Panc1 (cell line): Measurements from ENCODE around the gene IL20RA. TPM values are rescaled to one million over a fixed set of nuclear protein-coding genes. Genes with fewer than 3 reads are reported as not detected.
A peak's percentile ranks its signal among the peaks of the same experiment; 100 is the strongest.

Source experiments
- ATAC-seq: fragments of 200-7000 bp; cut with Tn5 transposase; 2 replicates; pipeline ENCODE4 v1.9.1; 2020; ENCODE audit warnings: mild to moderate bottlenecking, moderate library complexity
- BruUV-seq: library from RNA; stranded (reverse); fragments of 400-500 nt; replicated peaks from 2 replicates; lab custom pipeline; 2021; lab: Mats Ljungman, UMichigan
- CTCF ChIA-PET: fragments of 300-600 bp; sonication (Branson Sonifier 250); formaldehyde crosslinking; loops from one replicate; lab custom pipeline; 2022; ENCODE audit warnings: antibody characterized with exemption; lab: Charles Lee
- POLR2A ChIA-PET: fragments of 300-600 bp; sonication (Branson Sonifier 250); formaldehyde crosslinking; loops from one replicate; lab custom pipeline; 2022; ENCODE audit warnings: antibody characterized with exemption; lab: Charles Lee
- DNase-seq: peaks from one replicate; pipeline ENCODE4 v3.0.0-alpha.2; 2010; ENCODE audit warnings: low read depth, low spot score
- H3K27ac ChIP-seq: 2 replicates; pipeline ENCODE4 v1.5.1; 2011; ENCODE audit warnings: mild to moderate bottlenecking, low read length, inconsistent platforms
- H3K27me3 ChIP-seq: fragments of 200-500 bp; sonication (Bioruptor generic); 2 replicates; pipeline ENCODE4 v1.6.0; 2014; ENCODE audit warnings: low read length, inconsistent platforms; ENCODE audit not compliant: control insufficient read depth, insufficient read depth
- H3K36me3 ChIP-seq: fragments of 200-500 bp; sonication (Bioruptor generic); 2 replicates; pipeline ENCODE4 v1.5.1; 2014; ENCODE audit warnings: inconsistent platforms, mild to moderate bottlenecking, low read length, moderate library complexity; ENCODE audit not compliant: control insufficient read depth, insufficient read depth
- H3K4me1 ChIP-seq: 2 replicates; pipeline ENCODE4 v1.5.1; 2011; ENCODE audit warnings: inconsistent platforms, mild to moderate bottlenecking, low read length, moderate library complexity; ENCODE audit not compliant: control insufficient read depth, insufficient read depth
- H3K4me3 ChIP-seq, 2 experiments: 2 replicates each; pipeline ENCODE4 v1.5.1; 2011 to 2012; ENCODE audit warnings: low read depth in 2 of 2, low read length in 2 of 2, mild to moderate bottlenecking in 2 of 2, inconsistent platforms in 1 of 2, moderate library complexity in 1 of 2
- H3K9me3 ChIP-seq: fragments of 200-500 bp; sonication (Bioruptor generic); 2 replicates; pipeline ENCODE4 v1.5.1; 2014; ENCODE audit warnings: low read depth, mild to moderate bottlenecking, inconsistent platforms, low read length, moderate library complexity; ENCODE audit not compliant: control insufficient read depth, insufficient read depth
- POLR2AphosphoS5 ChIP-seq: IDR thresholded peaks from 2 replicates; pipeline ENCODE4 v1.6.1; 2012; ENCODE audit warnings: mild to moderate bottlenecking, low read depth, low read length, moderate library complexity
- SIN3A ChIP-seq: IDR thresholded peaks from 2 replicates; pipeline ENCODE4 v1.6.1; 2012; ENCODE audit warnings: low read depth, mild to moderate bottlenecking, low read length, moderate library complexity, borderline replicate concordance; ENCODE audit not compliant: insufficient read depth
- TCF7L2 ChIP-seq: IDR thresholded peaks from 2 replicates; pipeline ENCODE4 v1.6.1; 2011; ENCODE audit warnings: mild to moderate bottlenecking, low read depth, low read length, inconsistent platforms
- in situ Hi-C: cut with HindIII; loops from 2 replicates; pipeline ENCODE4 v1.10.0; 2016; ENCODE audit warnings: low sequenced_read_pairs, low pct_unique_long_range_greater_than_20kb
- intact Hi-C: fragments of 100-400 bp; cut with micrococcal nuclease; formaldehyde crosslinking; loops from one replicate; pipeline ENCODE4 v1.10.0; 2022; ENCODE audit not compliant: unreplicated experiment
- total RNA-seq: library from RNA; stranded (reverse); gene quantifications from one replicate; pipeline ENCODE4 v1.2.1, GENCODE V29; 2021; ENCODE audit not compliant: unreplicated experiment
- TF ChIP-seq, protein P1 (sequence below): fragments of 450-650 bp; IDR thresholded peaks from 2 replicates; pipeline ENCODE4 v1.5.1; 2017; ENCODE audit warnings: mild to moderate bottlenecking
- TF ChIP-seq, protein P2 (sequence below), 2 experiments: IDR thresholded peaks; 2 replicates each; pipeline ENCODE4 v1.6.1; 2011 to 2012; ENCODE audit warnings: low read depth in 2 of 2, control low read depth in 1 of 2, low read length in 1 of 2, mild to moderate bottlenecking in 1 of 2, moderate library complexity in 1 of 2; ENCODE audit not compliant: insufficient read depth in 1 of 2

The IL20RA gene
- total RNA-seq, 1 experiment from 2014 or later, result not detected

DNA sequence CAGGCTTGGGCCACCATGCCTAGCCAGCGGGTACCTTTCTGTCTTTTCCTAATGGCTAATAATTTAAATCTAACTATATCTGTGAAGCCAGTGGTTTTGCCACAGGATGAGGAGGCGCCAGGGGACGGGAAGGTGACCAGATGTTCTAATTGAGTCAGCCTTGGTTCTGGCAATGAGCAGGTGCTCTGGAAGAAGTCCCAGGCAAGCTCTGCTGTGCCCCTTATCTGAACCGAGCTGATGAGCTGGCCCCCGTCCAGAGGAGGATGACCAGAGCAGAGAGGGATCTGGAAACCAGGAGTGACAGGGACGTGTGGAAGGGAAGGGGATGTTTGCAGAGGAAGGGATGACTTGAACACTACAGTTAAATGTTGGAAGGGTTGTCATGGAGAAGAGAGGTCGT, 75.9 kb downstream of the IL20RA start:
- Histone ChIP-seq H3K4me3 (no peak overlapping the region), H3K27ac (no peak overlapping the region), H3K9me3 (no peaks in the 10 kb centered on the region), H3K4me1 (no peaks in the 10 kb centered on the region), H3K27me3 (no peaks in the 10 kb centered on the region), H3K36me3 (no peaks in the 10 kb centered on the region)
- BruUV-seq, result no TSS peak
- TF ChIP-seq, protein P1, sequence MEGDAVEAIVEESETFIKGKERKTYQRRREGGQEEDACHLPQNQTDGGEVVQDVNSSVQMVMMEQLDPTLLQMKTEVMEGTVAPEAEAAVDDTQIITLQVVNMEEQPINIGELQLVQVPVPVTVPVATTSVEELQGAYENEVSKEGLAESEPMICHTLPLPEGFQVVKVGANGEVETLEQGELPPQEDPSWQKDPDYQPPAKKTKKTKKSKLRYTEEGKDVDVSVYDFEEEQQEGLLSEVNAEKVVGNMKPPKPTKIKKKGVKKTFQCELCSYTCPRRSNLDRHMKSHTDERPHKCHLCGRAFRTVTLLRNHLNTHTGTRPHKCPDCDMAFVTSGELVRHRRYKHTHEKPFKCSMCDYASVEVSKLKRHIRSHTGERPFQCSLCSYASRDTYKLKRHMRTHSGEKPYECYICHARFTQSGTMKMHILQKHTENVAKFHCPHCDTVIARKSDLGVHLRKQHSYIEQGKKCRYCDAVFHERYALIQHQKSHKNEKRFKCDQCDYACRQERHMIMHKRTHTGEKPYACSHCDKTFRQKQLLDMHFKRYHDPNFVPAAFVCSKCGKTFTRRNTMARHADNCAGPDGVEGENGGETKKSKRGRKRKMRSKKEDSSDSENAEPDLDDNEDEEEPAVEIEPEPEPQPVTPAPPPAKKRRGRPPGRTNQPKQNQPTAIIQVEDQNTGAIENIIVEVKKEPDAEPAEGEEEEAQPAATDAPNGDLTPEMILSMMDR, result no peak
- TF ChIP-seq SIN3A (no peak), POLR2AphosphoS5 (no peak), TCF7L2 (no peak)
- TF ChIP-seq, protein P2, sequence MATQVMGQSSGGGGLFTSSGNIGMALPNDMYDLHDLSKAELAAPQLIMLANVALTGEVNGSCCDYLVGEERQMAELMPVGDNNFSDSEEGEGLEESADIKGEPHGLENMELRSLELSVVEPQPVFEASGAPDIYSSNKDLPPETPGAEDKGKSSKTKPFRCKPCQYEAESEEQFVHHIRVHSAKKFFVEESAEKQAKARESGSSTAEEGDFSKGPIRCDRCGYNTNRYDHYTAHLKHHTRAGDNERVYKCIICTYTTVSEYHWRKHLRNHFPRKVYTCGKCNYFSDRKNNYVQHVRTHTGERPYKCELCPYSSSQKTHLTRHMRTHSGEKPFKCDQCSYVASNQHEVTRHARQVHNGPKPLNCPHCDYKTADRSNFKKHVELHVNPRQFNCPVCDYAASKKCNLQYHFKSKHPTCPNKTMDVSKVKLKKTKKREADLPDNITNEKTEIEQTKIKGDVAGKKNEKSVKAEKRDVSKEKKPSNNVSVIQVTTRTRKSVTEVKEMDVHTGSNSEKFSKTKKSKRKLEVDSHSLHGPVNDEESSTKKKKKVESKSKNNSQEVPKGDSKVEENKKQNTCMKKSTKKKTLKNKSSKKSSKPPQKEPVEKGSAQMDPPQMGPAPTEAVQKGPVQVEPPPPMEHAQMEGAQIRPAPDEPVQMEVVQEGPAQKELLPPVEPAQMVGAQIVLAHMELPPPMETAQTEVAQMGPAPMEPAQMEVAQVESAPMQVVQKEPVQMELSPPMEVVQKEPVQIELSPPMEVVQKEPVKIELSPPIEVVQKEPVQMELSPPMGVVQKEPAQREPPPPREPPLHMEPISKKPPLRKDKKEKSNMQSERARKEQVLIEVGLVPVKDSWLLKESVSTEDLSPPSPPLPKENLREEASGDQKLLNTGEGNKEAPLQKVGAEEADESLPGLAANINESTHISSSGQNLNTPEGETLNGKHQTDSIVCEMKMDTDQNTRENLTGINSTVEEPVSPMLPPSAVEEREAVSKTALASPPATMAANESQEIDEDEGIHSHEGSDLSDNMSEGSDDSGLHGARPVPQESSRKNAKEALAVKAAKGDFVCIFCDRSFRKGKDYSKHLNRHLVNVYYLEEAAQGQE (IDR thresholded peaks at IDR 0.05; ENCODE audit: insufficient read depth in 1 of 2, low read depth in 2 of 2, low read length in 1 of 2), result no peak
- no peak for DNase-seq
- intact Hi-C loops (no loop called here), in situ Hi-C loops (no loop called here)
- ATAC-seq, result no peak
- ChIA-PET POLR2A (interaction anchor here (0.6 kb wide), 1 partner anchor 927 kb away, joined by 5 read pairs; no protein-coding TSS in a partner anchor), CTCF (interaction anchor here (0.6 kb wide), 2 partner anchors 69 to 346 kb away, joined by 3 to 11 read pairs; no protein-coding TSS in a partner anchor)

DNA sequence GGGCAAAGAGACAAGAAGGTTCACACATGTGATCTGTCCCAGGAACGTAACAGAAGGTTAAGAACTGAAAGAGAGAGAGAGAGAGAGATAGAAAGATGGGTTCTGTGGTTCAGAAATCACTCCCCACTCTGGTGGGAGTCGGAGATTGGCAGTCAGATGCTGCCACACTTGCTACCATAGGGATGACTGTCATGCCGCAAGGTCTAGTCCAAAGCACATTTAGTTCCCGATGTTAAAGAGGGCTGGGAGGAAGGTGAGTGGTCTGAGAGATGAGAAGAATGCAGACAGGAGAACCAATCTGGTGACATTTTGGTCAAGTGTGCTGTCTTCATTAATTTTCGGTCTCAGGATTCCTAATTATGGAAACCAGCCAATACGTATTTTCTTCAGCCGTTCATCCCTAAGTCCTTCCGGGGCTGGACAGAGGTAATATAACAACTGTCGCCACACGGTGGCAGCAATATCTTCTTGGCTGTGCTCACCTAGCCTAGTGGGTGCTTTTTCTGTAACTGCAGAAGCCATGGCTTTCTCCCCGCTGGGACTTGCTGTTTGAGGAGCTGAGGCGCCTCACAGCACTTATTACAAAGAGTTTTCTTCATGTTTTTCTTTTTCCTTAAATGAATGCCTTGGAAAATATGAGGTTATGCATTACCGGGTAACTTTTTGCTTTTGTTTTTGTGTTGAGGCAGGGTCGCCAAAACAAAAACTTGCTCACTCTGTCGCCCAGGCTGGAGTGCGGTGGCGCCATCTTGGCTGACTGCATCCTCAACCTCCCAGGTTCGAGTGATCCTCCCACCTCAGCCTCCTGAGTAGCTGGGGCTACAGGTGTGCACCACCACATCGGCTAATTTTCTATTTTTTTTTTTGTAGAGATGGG, 76.7 kb downstream of the IL20RA start:
- intact Hi-C loops, result no loop called here
- Histone ChIP-seq H3K4me3 (no peak overlapping the region), H3K27me3 (no peaks in the 10 kb centered on the region), H3K27ac (no peak overlapping the region), H3K4me1 (no peaks in the 10 kb centered on the region), H3K9me3 (no peaks in the 10 kb centered on the region), H3K36me3 (no peaks in the 10 kb centered on the region)
- ChIA-PET CTCF (interaction anchor here (0.6 kb wide), 2 partner anchors 68 to 346 kb away, joined by 3 to 11 read pairs; no protein-coding TSS in a partner anchor), POLR2A (no interaction called here)
- BruUV-seq, result no TSS peak
- TF ChIP-seq, protein P1, result peak; percentile 88
- no peak for TF ChIP-seq SIN3A
- TF ChIP-seq, protein P2 (IDR thresholded peaks at IDR 0.05; ENCODE audit: insufficient read depth in 1 of 2, low read depth in 2 of 2, low read length in 1 of 2), result peak; percentile 53 to 55; a peak in 1 of 4 replicates
- DNase-seq (peak; percentile 51), ATAC-seq (peak; percentile 95)
- in situ Hi-C loops, result no loop called here
